ENCODE results near the gene UNC93B1. TPM values are rescaled to one million over a fixed set of nuclear protein-coding genes. Genes with fewer than 3 reads are reported as not detected.

UNC93B1 gene
- total and polyA plus RNA-seq, 2 of the 13 experiments (the other 11 are each of a cell fraction or from before 2014, with no cell fraction given) = 8.8 to 18.9 TPM

GRCh38 chr11:68038226-68038717 is 34.4 kb upstream of the UNC93B1 start (continued):
- TF ChIP-seq CENPT (CRISPR knock-in tag; IDR thresholded peaks at IDR 0.05; ENCODE audit: low read depth) = no peak
- peak; percentile 69 for TF ChIP-seq RBM39 (IDR thresholded peaks at IDR 0.05; ENCODE audit: low read depth, low read length, poor library complexity, severe bottlenecking)
- 0 out of 2 replicates have a peak, but pooled peaks have one; percentile 65 for TF ChIP-seq ZNF20 (CRISPR knock-in tag; IDR thresholded peaks at IDR 0.05)
- TF ChIP-seq HMGXB3 (CRISPR knock-in tag; IDR thresholded peaks at IDR 0.05; ENCODE audit: borderline replicate concordance) = peak; percentile 73; the same call in 1 of the 2 replicates
- no peak for TF ChIP-seq HNRNPUL1 (IDR thresholded peaks at IDR 0.05; ENCODE audit: low read depth, low read length)
- TF ChIP-seq FOXK2 (IDR thresholded peaks at IDR 0.05) = no peak
- no peak for TF ChIP-seq ZFAT (CRISPR knock-in tag; conservative IDR thresholded peaks at IDR 0.05)
- TF ChIP-seq THRA (CRISPR knock-in tag; IDR thresholded peaks at IDR 0.05; ENCODE audit: borderline replicate concordance) = peak; percentile 99
- peak; percentile 89 for TF ChIP-seq ZNF780A (CRISPR knock-in tag; IDR thresholded peaks at IDR 0.05)
- TF ChIP-seq ZFX (CRISPR knock-in tag; IDR thresholded peaks at IDR 0.05; ENCODE audit: low read depth) = peak; percentile 98
- no peak for TF ChIP-seq RORA (CRISPR knock-in tag; IDR thresholded peaks at IDR 0.05)
- TF ChIP-seq RARA (CRISPR knock-in tag; IDR thresholded peaks at IDR 0.05) = peak; percentile 95
- TF ChIP-seq ARNT2 (CRISPR knock-in tag; IDR thresholded peaks at IDR 0.05; ENCODE audit: low read depth) = peak; percentile 68; the same call in 1 of the 2 replicates
- 0 out of 2 replicates have a peak, but pooled peaks have one; percentile 35 for TF ChIP-seq NKX3-1 (CRISPR knock-in tag; IDR thresholded peaks at IDR 0.05)
- TF ChIP-seq PTBP1 (IDR thresholded peaks at IDR 0.05; ENCODE audit: low read depth, low read length, poor library complexity, severe bottlenecking) = no peak
- peak; percentile 92 for TF ChIP-seq ZNF333 (CRISPR knock-in tag; IDR thresholded peaks at IDR 0.05; ENCODE audit: borderline replicate concordance)
- TF ChIP-seq ZNF34 (CRISPR knock-in tag; IDR thresholded peaks at IDR 0.05; ENCODE audit: borderline replicate concordance) = no peak
- TF ChIP-seq AHDC1 (CRISPR knock-in tag; IDR thresholded peaks at IDR 0.05; ENCODE audit: borderline replicate concordance) = peak; percentile 84; the same call in 1 of the 2 replicates
- peak; percentile 57; the same call in 1 of the 2 replicates for TF ChIP-seq ZNF253 (CRISPR knock-in tag; IDR thresholded peaks at IDR 0.05; ENCODE audit: borderline replicate concordance)
